OCI-M2 (cell line): Measurements from ENCODE around the gene SAMD3.
"Not testable (repeated sequence)": the region's sequence is repeated elsewhere in the genome, so short reads cannot be mapped to it uniquely, and the experiment has no call there.

Experiments
- DNase-seq: peaks from one replicate; lab custom pipeline; 2025; ENCODE audit not compliant: unreplicated experiment; lab: John Stamatoyannopoulos, UW

The SAMD3 gene

GRCh38 chr6:130182466-130182865, 40.3 kb downstream of the SAMD3 start:
- DNase-seq: no peak

- DNase-seq: no peak
These were observed 44.1 kb downstream of the SAMD3 start for GRCh38 chr6:130178692-130179091.

DNA sequence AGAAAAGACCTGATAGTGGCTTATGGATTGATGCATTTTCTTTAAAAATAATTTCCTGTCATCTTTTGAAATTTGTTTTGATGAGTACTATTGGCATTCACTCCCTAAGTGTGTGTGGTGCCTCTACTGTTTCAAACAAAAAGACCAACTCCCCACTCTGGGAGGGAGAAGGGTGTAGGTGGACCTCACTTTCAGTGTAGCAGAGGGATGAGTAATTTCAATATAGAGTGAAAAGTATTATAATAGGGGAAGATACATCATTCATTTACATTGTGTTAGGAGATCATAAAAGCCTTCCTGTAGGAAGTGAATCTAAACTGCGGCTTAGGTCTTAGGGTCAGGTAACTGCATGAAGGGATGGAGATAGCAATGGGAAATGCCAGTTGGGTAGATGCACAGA, 46.4 kb downstream of the SAMD3 start:
- no peak for DNase-seq

DNA sequence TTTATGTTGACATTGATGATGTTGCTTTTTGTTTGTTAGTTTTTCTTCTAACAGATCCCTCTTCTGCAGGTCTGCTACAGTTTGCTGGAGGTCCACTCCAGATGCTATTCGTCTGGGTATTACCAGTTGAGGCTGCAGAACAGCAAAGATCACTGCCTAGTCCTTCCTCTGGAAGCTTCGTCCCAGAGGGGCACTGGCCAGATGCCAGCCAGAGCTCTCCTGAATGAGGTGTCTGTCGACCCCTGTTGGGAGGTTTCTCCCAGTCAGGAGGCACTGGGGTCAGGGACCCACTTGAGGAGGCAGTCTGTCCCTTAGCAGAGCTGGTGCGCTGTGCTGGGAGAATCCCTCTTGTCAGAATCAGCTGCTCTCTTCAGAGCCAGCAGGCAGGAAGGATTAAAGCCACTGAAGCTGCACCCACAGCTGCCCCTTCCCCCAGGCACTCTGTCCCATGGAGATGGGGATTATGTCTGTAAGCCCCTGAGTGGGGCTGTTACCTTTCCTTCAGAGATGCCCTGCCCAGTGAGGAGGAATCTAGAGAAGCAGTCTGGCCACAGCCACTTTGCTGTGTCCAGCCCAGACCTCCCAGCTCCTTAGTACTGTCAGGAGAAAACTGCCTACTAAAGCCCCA, 49.3 kb downstream of the SAMD3 start:
- DNase-seq: not testable (repeated sequence)

- not testable (repeated sequence) for DNase-seq
These were observed 52.6 kb downstream of the SAMD3 start for GRCh38 chr6:130170160-130170559.

- DNase-seq: no peak
These were observed 55.1 kb downstream of the SAMD3 start for GRCh38 chr6:130167655-130168054.

DNA sequence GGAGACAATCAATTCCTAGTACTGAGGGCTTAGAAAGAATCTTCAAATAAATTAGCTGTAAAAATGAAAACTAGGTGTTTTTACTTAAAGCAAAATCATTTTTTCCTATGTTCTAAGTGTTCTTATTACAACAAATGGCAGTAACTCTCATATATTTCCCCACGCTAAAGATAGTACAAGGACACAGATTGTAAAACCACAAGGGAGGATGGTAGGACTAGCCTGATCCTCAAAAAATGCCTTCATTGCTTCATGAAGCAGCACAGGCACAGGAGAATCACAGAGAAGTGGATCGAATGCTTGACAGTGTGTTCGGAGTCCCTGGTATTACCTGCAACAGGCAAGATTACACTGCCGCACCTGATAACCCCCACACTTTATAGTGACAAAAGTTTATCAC, 58.5 kb downstream of the SAMD3 start:
- no peak for DNase-seq

GRCh38 chr6:130163266-130163665, 59.5 kb downstream of the SAMD3 start:
- DNase-seq: no peak

GRCh38 chr6:130162421-130162820, 60.3 kb downstream of the SAMD3 start:
- DNase-seq: no peak

DNA sequence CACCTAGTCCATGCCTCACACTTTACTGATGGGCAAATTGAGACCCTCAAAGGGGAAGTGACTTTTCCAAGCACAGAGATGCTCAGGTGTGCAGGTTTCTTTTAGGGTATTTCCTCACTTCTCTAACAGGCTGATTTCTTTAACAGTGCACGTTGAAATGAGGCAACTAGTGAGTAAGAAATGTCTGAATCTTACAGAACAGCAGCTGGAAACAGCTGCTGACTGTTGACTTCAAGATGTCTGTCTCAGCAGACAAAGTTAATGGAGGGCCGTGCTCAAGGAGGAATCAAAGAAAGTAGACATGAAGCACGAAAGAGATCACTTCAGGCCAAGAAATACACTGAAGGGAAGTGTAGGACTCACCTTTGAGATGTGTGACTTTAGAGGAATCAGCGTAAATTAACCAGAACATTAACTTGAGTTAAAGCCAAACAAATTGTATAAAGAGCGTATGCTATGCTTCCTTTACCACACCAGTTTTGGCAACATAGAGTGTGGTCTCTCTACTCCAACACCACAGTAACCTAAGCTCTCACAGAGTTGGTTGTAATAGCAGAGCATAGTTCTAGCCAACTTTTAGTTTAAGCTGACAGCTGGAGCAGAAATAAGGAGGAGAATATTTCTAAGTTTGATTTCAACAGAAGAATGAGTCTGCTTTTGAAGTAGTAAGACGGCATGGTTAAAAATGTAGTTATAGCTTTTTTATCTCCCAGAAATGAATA, 60.9 kb downstream of the SAMD3 start:
- DNase-seq: no peak

GRCh38 chr6:130159956-130160355, 62.8 kb downstream of the SAMD3 start:
- no peak for DNase-seq

- no peak for DNase-seq
These were observed 64.2 kb downstream of the SAMD3 start for GRCh38 chr6:130158548-130158947.

GRCh38 chr6:130158056-130158455, 64.7 kb downstream of the SAMD3 start:
- no peak for DNase-seq

DNA sequence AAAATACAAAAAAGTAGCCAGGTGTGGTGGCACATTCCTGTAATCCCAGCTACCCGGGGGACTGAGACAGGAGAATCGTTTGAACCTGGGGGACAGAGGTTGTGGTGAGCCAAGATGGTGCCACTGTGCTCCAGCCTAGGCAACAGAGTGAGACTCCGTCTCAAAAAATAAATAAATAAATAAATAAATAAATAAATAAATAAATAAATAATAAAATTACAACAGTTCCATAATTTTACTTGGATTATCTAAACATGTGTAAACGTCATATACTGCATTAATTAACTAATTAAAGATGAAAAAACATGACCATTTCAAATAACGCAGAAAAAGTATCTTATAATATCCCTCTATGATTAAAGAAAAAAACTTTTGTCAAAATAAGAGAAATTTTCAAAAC, 65.8 kb downstream of the SAMD3 start:
- DNase-seq: no peak

DNA sequence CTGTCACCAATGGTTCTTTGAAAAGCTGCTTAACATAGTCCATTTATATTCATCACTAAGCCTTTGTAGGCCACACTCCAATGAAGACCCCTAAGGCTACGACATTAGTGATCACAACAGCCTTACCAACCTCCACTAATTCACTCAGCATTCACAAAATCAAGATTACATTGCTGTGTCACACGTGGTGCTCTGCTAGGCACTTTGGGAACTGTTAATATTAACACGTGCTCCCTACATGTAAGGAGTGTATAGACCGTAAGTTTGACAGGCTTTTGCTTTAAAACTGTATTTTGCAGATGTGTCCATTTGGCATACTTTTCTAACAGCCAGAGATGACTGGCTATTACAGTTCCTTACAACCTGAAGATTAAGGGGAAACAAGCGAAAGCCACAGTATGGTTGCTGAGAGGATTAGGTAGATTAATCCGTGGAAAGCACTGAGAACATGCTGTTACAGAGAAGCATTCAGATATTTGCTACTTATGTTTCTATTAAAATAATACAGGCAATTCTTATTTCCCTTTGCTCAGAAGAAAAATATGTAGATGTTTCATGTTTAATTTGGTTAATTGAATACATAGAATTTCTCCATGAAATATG, 69.7 kb downstream of the SAMD3 start:
- no peak for DNase-seq

DNA sequence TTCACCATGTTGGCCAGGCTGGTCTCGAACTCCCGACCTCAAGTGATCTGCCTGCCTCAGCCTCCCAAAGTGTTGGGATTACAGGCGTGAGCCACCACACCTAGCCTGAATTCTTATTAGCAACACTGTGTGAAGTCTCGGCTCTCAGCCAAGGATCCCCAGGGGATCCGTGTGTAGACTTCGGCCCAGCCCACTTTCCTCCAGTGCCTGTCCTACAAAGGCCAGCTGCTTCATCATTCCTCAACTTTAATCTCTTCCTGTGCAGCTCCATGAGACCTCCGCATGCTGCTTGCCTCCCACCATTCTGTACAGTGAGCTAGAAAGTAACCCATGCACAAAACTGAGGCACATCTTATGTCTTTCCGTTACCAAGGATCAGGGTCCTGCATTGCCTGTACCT, 71.8 kb downstream of the SAMD3 start:
- DNase-seq: no peak

GRCh38 chr6:130149016-130149415, 73.7 kb downstream of the SAMD3 start:
- DNase-seq: not testable (repeated sequence)

DNA sequence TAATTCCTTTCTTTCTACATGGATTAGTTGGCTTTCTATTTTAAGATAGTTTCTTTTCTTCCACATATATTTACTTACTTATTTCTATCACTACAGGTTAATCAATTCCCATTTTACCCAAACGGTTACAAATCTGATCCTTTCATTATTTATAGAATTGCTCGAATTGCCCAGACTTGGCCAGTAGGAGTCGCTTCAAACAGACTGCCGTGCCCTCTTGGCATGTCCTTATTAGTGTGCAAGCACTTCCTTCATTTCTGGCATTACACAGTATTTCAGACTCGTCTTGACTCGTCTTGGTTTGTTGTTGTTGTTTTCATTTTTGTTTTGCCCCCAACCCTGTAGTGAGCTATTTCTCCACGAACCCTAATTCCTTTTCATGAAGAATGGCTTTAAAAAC, 74.6 kb downstream of the SAMD3 start:
- DNase-seq: no peak

GRCh38 chr6:130147111-130147510, 75.6 kb downstream of the SAMD3 start:
- no peak for DNase-seq

- DNase-seq: no peak
These were observed 79.0 kb downstream of the SAMD3 start for GRCh38 chr6:130143709-130144108.

DNA sequence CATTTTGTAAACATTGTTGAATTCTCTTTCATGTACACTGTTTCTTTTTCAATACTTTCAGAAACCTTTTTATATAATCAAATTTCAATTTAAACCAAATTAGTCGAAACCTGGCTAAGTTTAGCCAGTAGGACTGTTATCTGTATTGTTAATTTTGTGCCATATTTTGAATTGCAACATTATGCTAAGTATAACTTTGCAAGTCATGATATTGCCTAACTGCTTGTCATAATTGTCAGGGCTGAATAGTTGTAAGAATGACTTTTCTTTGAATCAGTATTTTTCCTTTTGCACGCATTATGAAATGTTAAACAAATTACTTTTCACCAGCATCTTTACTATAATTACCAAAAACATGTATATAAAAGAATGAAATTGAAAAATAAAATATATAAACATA, 82.7 kb downstream of the SAMD3 start:
- DNase-seq: no peak

GRCh38 chr6:130138909-130139242, 83.9 kb downstream of the SAMD3 start:
- no peak for DNase-seq
